GM15510 (cell line): Measurements from ENCODE around the gene TMEM163.

Source experiments
- POLR2A ChIP-seq: IDR thresholded peaks from 3 replicates; pipeline ENCODE4 v1.6.1; 2011; ENCODE audit warnings: borderline replicate concordance; ENCODE audit not compliant: insufficient read length; ENCODE audit errors: extremely low read depth

The TMEM163 gene

DNA sequence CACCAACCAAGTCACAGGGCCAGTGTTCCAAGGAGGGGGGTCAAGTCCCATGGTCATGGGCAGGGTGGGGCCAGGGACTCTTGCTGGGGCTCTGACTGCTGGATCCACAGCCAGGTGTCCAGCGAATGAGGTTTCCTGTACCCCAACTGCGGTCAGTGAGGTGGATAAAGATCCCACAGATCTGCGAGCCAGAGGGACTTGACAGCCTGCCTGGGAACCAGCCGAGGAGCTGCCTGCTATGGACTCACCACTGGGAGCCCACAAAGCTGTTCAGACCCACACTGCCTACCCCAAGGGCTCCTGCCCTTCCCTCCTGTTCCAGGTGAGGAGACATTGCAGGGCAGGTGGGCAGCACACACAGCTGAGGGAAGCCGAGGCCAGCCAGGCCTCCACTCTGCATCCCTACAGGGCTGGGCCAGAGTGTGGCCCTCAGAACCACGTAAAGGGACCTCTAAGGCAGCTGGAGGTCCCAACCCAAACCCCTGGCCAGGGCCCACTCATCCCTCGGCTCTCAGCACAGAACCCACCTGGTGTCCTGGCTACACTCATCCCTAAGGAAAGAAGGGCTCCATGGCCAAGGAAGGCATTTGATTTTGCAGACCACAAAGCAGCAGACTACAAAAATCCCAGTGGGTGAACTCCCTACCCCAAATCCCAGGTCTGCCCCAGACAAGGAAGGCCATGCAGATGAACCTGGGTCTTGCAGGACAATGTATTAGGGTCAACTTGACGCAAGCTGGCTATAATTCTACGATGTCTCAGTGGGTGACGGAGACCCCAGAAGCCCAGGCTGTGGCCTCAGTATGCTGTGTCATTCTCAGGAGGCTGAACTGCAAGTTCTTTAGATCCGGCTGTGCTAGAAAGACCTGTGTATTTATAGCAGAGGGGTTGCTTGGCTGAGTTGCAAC, 255.8 kb downstream of the TMEM163 start:
- TF ChIP-seq POLR2A = no peak

DNA sequence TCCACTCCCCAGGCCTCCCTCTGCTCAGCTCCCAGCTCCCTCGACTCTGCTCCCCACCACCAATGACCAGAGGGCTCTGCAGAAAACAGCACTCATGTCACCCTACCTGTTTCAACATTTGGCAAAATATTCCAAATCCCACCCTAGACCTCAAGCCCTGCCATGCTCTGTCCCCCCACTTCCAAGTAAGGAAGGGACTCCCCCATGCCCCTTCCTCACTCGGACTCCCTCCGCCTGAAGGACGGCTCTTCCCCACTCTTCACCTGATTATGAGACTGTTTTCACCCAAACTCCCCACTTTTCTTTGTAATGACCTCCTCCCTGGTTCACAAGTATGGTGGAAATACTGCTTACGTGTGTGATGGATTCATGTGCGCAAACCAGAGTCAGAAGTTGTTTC, 256.5 kb downstream of the TMEM163 start:
- no peak for TF ChIP-seq POLR2A

DNA sequence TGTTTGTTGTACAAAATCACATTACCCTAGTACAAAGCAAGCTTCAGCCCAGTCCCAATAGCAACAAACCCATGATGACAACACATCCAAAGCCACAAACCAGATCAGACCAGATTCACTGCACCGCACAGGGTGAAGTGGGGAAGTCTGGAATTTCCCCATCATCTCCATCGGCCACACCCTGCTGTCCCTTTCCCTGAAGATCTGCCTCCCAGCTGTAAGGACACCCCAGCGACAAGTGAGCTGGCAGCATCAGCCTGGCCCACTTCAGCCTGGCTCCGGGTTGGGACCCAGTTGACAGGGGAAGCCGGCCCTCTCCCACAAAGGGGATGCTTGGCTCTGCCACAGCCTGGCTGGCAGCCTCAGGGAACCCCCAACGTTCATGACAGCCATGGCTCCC, 257.3 kb downstream of the TMEM163 start:
- TF ChIP-seq POLR2A = no peak

DNA sequence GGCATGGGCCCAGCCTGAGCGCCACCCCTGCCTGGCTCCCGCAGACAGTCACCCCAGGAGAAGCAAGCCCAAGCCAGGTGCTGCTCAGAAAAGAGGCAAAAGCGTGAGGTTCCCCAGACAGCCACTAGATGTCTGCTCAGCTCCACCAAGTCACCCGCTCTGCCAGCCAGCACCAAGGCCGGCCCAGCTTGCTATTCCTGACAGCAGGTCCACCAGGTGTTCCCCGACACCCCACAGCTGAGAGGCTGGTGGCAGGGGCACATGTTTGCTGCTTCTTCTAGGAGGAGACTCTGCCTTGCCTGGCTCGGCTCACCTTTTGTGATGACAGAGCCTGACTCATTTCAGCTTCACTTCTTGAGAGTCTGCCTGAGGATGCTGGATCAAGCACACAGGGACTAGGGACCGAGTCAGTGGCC, 258.2 kb downstream of the TMEM163 start:
- no peak for TF ChIP-seq POLR2A

DNA sequence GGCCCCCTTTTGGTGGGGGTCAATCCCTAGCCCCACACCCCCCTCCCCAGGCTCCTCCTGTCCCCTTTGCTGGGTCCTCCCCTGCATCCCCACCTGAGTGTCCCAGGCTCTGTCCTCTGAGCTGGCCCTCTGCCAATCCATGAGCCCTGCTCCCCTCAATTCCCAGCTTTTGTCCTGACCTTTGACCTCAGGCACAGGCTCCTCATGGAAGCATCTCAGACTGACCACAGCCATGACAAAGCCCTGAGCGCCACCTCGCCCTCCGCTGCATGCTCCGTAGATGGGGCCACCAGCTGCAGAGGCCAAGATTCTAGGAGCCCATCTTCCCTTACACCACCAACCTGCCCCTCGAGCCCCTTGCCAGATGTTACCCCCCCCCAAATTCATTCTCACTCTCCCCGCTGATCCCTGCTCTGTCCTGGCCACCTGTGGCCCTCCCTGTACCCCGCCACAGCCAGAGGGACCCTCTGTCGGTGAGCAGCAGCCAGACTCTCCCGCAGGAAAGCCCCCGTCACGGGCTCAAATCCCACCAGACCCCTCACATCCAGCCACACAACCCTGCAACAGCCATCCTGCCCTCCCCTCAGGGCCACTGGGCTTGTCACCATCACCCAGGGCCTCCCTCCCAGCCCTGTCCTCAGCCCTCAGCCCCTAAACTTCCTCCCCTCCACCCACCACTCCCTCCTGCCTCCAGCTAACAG, 258.9 kb downstream of the TMEM163 start:
- no peak for TF ChIP-seq POLR2A

DNA sequence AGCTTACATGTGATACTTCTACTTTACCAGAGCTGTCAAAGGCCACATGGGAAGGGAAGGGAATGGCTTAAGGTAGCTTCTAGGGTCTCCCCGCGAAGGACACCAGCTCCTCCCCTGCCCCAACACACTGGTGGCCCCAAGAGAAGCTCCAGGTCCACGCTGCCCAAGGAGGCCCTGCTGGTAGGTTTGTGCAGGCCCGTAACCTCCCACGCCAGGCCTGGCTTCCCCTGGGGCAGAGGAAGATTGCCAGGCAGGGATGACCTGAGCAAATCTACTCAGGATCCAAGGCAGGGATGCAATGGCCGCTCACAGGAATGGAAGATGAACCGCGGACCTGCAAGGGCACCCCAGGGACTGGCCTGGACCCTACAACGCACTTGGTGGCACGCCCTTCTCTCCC, 259.9 kb downstream of the TMEM163 start:
- TF ChIP-seq POLR2A = no peak

DNA sequence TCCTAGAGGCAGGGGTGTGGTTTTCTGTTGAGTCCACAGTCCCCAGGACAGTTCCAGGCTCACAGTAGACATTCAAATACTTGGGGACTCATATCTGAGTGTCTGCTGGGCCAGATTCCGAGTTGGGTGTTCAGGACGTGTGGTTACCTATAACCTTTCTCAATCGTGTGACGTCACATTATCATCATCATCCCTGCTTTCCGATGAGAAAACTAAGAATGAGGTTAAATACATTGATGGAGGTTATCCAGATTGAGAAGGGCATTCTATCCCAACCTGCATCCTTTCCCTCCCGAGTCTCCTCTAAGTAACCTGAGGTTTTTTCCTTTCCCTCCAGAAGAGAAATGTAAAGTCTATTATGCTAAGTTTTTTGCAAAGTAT, 260.3 kb downstream of the TMEM163 start:
- no peak for TF ChIP-seq POLR2A

DNA sequence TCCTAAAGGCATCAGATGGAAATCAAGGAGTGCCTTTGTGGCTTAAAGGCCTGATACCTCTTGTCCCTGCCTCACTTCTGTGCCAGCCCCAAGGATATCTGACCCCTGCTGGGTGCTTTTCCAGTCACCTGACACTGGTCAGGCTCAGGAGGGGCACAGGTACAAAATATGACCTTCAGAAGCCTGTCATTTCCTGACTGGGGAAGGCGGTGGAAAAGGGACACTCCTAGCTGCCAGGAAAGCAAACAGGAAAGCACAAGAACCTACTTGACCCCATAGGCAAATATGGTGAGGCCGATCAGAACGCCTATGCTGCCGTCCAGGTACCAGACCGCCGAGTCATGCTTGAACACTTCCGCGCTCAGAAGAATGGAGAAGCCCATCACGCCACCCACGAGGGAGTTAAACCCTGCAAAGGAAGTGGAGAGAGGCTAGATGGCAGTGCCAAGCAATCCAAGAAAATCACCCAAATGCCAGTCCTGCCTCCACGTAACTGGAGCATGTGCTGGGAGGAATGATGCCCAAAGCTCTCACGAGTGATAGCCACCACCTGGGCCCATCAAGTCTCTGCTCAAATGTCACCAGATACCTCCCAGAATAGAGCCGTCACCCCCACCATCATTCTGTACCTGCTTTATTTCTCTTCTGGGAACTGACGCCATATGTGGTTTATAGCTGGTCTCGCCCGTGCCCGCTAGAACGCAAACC, 260.9 kb downstream of the TMEM163 start:
- TF ChIP-seq POLR2A = no peak

DNA sequence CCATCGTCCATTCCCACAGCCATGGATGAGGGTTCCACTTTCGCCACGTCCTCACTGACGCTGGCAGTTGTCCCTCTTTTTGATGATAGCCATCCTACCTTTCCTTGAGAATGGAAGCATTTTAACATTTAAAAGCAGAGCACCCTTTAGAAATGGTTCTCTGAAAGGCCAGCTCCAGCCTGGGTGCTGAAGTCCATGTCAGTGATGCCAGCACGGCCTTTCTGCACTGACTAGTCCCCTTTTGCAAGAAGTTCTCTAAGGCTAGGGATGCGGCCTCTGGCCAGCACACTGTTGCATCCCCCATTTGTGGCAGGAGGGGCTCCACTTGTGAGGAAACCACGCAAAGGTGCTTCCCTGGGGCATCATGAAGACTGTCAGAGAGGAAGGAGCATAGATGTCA, 261.4 kb downstream of the TMEM163 start:
- no peak for TF ChIP-seq POLR2A

DNA sequence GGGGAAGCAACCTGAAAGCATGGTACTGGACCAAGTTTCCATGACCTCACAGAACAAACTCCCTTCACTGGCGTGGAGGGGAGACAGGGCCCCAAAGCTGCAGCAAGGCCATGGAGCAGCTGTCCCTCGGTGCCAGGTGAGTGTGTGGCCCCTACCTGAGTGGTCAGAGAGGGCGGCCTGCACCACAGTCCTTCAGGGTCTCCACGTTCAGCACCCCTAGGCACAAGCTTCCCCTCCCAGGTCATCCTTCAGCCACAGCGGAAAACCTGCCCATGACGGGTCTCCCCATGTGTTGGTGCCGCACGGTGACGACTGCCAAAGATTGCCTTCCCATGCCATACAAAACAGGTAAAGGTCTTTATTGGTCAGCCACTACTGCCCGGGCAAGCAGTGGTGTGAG, 263.4 kb downstream of the TMEM163 start:
- TF ChIP-seq POLR2A = no peak

DNA sequence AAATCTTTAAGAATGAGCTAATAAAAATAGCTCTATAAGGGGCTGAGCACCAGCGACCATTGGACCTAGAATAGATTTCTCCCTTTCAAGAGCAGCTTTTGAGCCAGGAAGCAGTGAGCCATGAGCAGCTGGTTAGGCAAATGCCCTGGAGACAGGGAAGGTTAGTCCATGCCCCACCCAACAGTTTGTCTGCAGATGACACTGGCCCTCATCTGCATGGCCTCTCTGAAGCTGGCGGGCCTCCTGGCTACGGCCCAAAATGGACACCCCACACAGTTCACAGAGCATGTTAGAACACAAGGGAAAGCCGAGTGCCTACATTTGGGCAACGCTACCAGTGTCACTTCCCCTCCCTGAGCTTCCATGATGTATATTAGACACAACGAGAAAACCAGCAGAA, 263.9 kb downstream of the TMEM163 start:
- no peak for TF ChIP-seq POLR2A

DNA sequence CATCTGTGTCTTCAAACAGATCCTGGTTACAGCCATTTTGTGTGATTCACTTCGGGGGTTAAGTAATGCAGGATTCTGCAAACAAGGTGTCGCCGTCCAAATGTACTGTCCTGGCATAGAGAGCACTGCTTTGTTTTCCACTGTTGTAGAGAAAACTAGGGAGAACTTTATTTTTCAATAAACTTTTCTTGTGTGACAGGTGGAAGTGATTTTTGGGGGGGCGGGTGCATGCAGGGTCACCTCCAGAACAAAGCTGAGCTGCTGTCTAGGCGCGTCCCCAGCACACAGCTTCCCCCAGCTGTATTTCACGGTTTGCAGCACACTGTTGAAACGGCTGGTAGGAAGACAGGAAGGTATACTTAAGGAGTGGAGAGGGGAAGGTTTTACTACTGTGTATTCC, 264.4 kb downstream of the TMEM163 start:
- TF ChIP-seq POLR2A = no peak

DNA sequence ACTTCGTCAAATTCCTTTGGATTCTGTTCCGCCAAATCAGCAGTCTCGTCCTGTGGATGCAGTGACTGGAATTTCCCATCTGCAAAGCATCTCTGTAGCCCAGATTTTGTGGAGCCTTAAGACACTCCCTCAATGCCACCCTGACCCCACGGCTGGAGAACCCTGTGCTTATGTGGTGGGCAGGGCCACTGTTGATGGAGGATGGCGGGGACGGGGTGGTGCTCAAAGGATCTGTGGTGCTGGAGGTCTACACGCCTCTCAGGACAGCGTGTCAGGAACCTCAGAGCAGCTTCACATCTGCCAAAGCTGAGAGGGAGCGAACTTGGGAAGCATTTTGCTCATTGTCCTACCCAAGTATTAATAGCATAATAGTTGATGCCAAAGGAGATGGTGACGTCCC, 264.8 kb downstream of the TMEM163 start:
- no peak for TF ChIP-seq POLR2A

DNA sequence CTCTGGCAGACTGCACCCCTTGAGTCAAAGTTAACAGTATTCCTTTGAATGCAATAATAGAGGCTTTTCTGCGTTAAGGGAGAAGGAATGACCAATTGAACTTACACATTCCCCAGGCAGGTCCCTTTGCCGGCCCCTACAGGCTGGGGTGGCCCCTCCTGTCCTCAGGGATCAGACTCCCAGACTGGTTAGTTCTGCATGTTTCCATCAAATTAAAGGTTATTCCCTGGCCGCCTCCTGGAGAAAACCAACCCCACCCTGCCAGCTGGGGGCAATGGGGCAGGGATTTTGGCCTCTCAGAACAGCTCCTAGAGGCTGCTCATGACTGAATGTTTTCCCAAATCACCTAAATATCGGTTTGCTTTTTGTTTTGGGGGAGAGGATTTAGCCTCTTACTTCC, 265.3 kb downstream of the TMEM163 start:
- no peak for TF ChIP-seq POLR2A

DNA sequence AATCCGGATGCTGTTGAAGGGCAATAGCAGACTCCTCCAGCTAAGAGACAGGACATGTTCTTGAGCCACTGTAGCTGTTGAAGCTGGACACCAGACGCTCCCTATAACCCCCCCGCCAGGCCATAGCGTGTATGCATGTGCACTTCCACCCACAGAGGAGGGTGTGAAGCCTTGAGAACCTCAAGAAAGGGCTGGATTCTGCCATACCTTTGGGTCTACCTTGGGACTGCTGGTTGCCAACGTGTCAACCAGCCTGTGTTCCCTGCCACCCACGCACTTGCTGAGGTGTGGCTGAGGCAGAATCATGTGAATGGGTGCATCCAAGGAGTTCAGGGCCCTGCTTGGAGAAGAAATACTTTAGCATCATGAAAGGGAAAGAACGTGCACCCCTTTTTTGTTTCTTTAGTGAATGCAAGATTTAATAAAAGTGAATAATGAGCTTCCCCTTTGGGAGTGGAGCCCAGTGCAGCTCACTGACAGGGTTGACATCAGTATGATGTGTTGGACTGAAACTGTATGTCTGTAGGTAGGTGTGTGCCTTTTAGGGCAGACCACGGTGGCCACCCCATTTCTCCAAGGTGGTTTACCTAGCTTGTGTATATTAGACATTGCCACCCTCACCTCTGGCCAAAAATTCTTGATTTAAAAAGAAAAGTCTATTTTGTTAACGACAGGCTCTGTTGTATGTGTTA, 266.6 kb downstream of the TMEM163 start:
- no peak for TF ChIP-seq POLR2A
